K562 (cell line): ENCODE measurements around the gene ARMH3. TPM values are rescaled to one million over a fixed set of nuclear protein-coding genes. Genes with fewer than 3 reads are reported as not detected.

Experiments used
- ATAC-seq: fragments of 200-7000 bp; cut with Tn5 transposase; 3 replicates; pipeline ENCODE4 v1.9.1; 2020; ENCODE audit warnings: moderate library complexity
- BruUV-seq: library from RNA; stranded (reverse); fragments of 400-500 nt; replicated peaks from 2 replicates; lab custom pipeline; 2021; lab: Mats Ljungman, UMichigan
- CTCF ChIA-PET: fragments of 300-600 bp; formaldehyde crosslinking; extraction: SDS; loops from one replicate; lab custom pipeline; 2021; ENCODE audit warnings: low intra/inter-chr PET ratio; lab: Yijun Ruan, JAX
- POLR2A ChIA-PET: fragments of 300-600, 350-650 bp; sonication (Branson Sonifier 250); formaldehyde crosslinking; extraction: SDS; loops from one replicate; lab custom pipeline; 2021; ENCODE audit warnings: antibody characterized with exemption, inconsistent platforms; lab: Yijun Ruan, JAX
- DNase-seq, 4 experiments: peaks; one replicate each; pipeline versions ENCODE4 v3.0.0 to v3.0.0-alpha.2; 2011 to 2018; ENCODE audit warnings: low spot score in 3 of 4, mixed read lengths in 3 of 4; ENCODE audit errors: extremely low read depth in 1 of 4
- FAIRE-seq: peaks from 2 replicates; lab custom pipeline; 2011; peaks lifted over from hg19 to GRCh38; lab: Jason Lieb, UNC
- H2AFZ ChIP-seq: 2 replicates; pipeline ENCODE4 v1.6.0; 2011; ENCODE audit warnings: low read depth, low read length, control low read depth, inconsistent platforms
- H3K27ac ChIP-seq: fragments of 200-600 bp; 3 replicates; pipeline ENCODE4 v1.8.0; 2011; ENCODE audit warnings: low read depth, mild to moderate bottlenecking, control low read depth, inconsistent platforms, low read length, moderate library complexity, mixed read lengths; ENCODE audit errors: extremely low read depth
- H3K27me3 ChIP-seq, 2 experiments: fragments of 300-600 bp in 1 of 2; 2 replicates in 1 of 2; 3 replicates in 1 of 2; pipeline versions ENCODE4 v1.6.0 to v1.8.0; 2011; ENCODE audit warnings: inconsistent platforms in 2 of 2, low read length in 2 of 2, mild to moderate bottlenecking in 1 of 2, mixed read lengths in 1 of 2, moderate library complexity in 1 of 2; ENCODE audit not compliant: control insufficient read depth in 2 of 2, insufficient read depth in 2 of 2
- H3K36me3 ChIP-seq: fragments of 300-600 bp; 3 replicates; pipeline ENCODE4 v1.8.0; 2011; ENCODE audit warnings: mild to moderate bottlenecking, low read length, inconsistent platforms; ENCODE audit not compliant: control insufficient read depth, insufficient read depth
- H3K4me1 ChIP-seq, 2 experiments: fragments of 200-600 bp in 1 of 2; replicated peaks in 1 of 2; 2 replicates in 1 of 2; 3 replicates in 1 of 2; pipeline versions ENCODE4 v1.5.1 to v1.8.0; 2011; ENCODE audit warnings: inconsistent platforms in 2 of 2, low read length in 2 of 2, mild to moderate bottlenecking in 1 of 2, mixed read lengths in 1 of 2, moderate library complexity in 1 of 2; ENCODE audit not compliant: control insufficient read depth in 2 of 2, insufficient read depth in 2 of 2
- H3K4me2 ChIP-seq: 2 replicates; pipeline ENCODE4 v1.6.1; 2011; ENCODE audit warnings: low read length, control low read depth, inconsistent platforms, mixed read lengths; ENCODE audit not compliant: insufficient read depth
- H3K4me3 ChIP-seq: fragments of 200-600 bp; sonication (generic), shearing (Covaris generic); 2 replicates; pipeline ENCODE4 v1.5.1; 2016; ENCODE audit warnings: control low read depth, inconsistent platforms
- H3K79me2 ChIP-seq: fragments of 200-600 bp; 3 replicates; pipeline ENCODE4 v1.8.0; 2011; ENCODE audit warnings: low read length, inconsistent platforms; ENCODE audit not compliant: control insufficient read depth, insufficient read depth
- H3K9ac ChIP-seq, 2 experiments: 2 replicates each; pipeline versions ENCODE4 v1.6.0 to v1.6.1; 2011; ENCODE audit warnings: low read depth in 2 of 2, low read length in 2 of 2, control low read depth in 1 of 2, inconsistent platforms in 1 of 2, mild to moderate bottlenecking in 1 of 2, mixed read lengths in 1 of 2; ENCODE audit not compliant: insufficient read depth in 1 of 2
- H3K9me1 ChIP-seq: one replicate; pipeline ENCODE4 v1.6.0; 2011; ENCODE audit warnings: inconsistent platforms, mild to moderate bottlenecking, low read length, moderate library complexity; ENCODE audit not compliant: control insufficient read depth, insufficient read depth
- H3K9me3 ChIP-seq: replicated peaks from 2 replicates; pipeline ENCODE4 v1.5.1; 2011; ENCODE audit warnings: low read depth, low read length, inconsistent platforms; ENCODE audit not compliant: control insufficient read depth, insufficient read depth
- H4K20me1 ChIP-seq: replicated peaks from 2 replicates; pipeline ENCODE4 v1.6.1; 2011; ENCODE audit warnings: low read length, inconsistent platforms, mixed read lengths; ENCODE audit not compliant: control insufficient read depth, insufficient read depth
- ARNT ChIP-seq, 2 experiments: fragments of 450-650 bp; IDR thresholded peaks; 2 replicates each; pipeline ENCODE4 v1.6.1; 2016; ENCODE audit warnings: mild to moderate bottlenecking in 1 of 2
- BRCA1 ChIP-seq, 2 experiments: fragments of 450-650 bp in 1 of 2; sonication (generic) in 1 of 2; formaldehyde crosslinking in 1 of 2; IDR thresholded peaks; 2 replicates each; pipeline versions ENCODE4 v1.5.0 to v1.6.1; 2017 to 2020; ENCODE audit warnings: mild to moderate bottlenecking in 1 of 2, missing genetic modification reagents in 1 of 2
- CBX3 ChIP-seq, 2 experiments: IDR thresholded peaks; 1 replicate in 1 of 2; 2 replicates in 1 of 2; pipeline ENCODE4 v1.6.1; 2012; ENCODE audit warnings: inconsistent platforms in 2 of 2, low read length in 2 of 2, borderline replicate concordance in 1 of 2, control low read depth in 1 of 2
- CCAR2 ChIP-seq: fragments of 200-400 bp; formaldehyde crosslinking; IDR thresholded peaks from 2 replicates; pipeline ENCODE4 v1.6.1; 2017; ENCODE audit warnings: mild to moderate bottlenecking, low read depth, low read length
- FOS ChIP-seq: IDR thresholded peaks from 3 replicates; pipeline ENCODE4 v1.6.1; 2011; ENCODE audit not compliant: insufficient read length; ENCODE audit errors: extremely low read depth
- IFI16 ChIP-seq: fragments of 250-450 bp; sonication (Bioruptor Pico); IDR thresholded peaks from 2 replicates; pipeline ENCODE4 v2.1.2; 2022; ENCODE audit warnings: mild to moderate bottlenecking, inconsistent platforms
- MAZ ChIP-seq, 2 experiments: fragments of 450-650 bp in 1 of 2; sonication (generic) in 1 of 2; formaldehyde crosslinking; IDR thresholded peaks in 1 of 2; conservative IDR thresholded peaks in 1 of 2; 2 replicates each; pipeline versions ENCODE4 v1.4.0 to v1.5.0; 2020; ENCODE audit warnings: mild to moderate bottlenecking in 1 of 2, missing genetic modification reagents in 1 of 2
- MCM2 ChIP-seq: fragments of 450-650 bp; IDR thresholded peaks from 2 replicates; pipeline ENCODE4 v1.6.1; 2017; ENCODE audit warnings: low read depth, mild to moderate bottlenecking
- NRF1 ChIP-seq, 2 experiments: fragments of 450-650 bp; IDR thresholded peaks in 1 of 2; conservative IDR thresholded peaks in 1 of 2; 2 replicates each; pipeline ENCODE4 v1.6.1; 2014; ENCODE audit warnings: mild to moderate bottlenecking in 2 of 2
- RBBP5 ChIP-seq: fragments of 200-600 bp; sonication (generic); IDR thresholded peaks from 2 replicates; pipeline ENCODE4 v1.6.1; 2012; ENCODE audit warnings: borderline replicate concordance, mild to moderate bottlenecking, low read length, control low read depth, inconsistent platforms; ENCODE audit not compliant: insufficient read depth, poor library complexity, severe bottlenecking
- RFX1 ChIP-seq: fragments of 450-650 bp; IDR thresholded peaks from 2 replicates; pipeline ENCODE4 v1.6.1; 2016; ENCODE audit warnings: mild to moderate bottlenecking, moderate library complexity
- SMARCB1 ChIP-seq: IDR thresholded peaks from 2 replicates; pipeline ENCODE4 v1.6.1; 2011; ENCODE audit warnings: improper control_type of control experiment, low read depth; ENCODE audit not compliant: insufficient read length
- SMARCE1 ChIP-seq: fragments of 450-650 bp; IDR thresholded peaks from 2 replicates; pipeline ENCODE4 v1.7.1; 2016; ENCODE audit warnings: mild to moderate bottlenecking
- TBL1XR1 ChIP-seq, 2 experiments: IDR thresholded peaks; 2 replicates each; pipeline ENCODE4 v1.6.1; 2012; ENCODE audit warnings: improper control_type of control experiment in 2 of 2, low read length in 2 of 2, mild to moderate bottlenecking in 1 of 2
- ZNF324 ChIP-seq: fragments of 250-450 bp; sonication (Bioruptor Pico); IDR thresholded peaks from 2 replicates; pipeline ENCODE4 v1.4.0; 2020; ENCODE audit warnings: mild to moderate bottlenecking
- ZNF408 ChIP-seq: fragments of 250-450 bp; sonication (Bioruptor Pico); IDR thresholded peaks from 2 replicates; pipeline ENCODE4 v1.4.0; 2020; ENCODE audit warnings: low read depth, mild to moderate bottlenecking, moderate library complexity
- in situ Hi-C: fragments of 300-500 bp; cut with MboI; formaldehyde crosslinking; loops from 4 replicates; pipeline ENCODE4 v1.15.0; 2018; ENCODE audit warnings: inconsistent platforms, mixed read lengths
- intact Hi-C: fragments of 100-400 bp; cut with micrococcal nuclease; formaldehyde crosslinking; loops from 2 replicates; pipeline ENCODE4 v1.14.2; 2022
- polyA plus RNA-seq, 8 experiments: library from polyadenylated mRNA; depleted of rRNA in 4 of 8; stranded (reverse) in 5 of 8; unstranded in 3 of 8; fragments of >200 nt; fragmentation: Nextera tagmentation in 2 of 8; fragmentation: Illumina TruSeq in 1 of 8; extraction: Ambion mirVana in 2 of 8; extraction: Trizol in 1 of 8; gene quantifications; 2 replicates each; pipeline versions ENCODE4 v1.2.1 to v1.2.3, GENCODE V29; 2011 to 2014; ENCODE audit warnings: inconsistent platforms in 1 of 8, missing spikeins in 1 of 8
- total RNA-seq, 7 experiments: library from RNA; depleted of rRNA in 6 of 7; stranded (reverse); fragments of >200 nt in 6 of 7; fragmentation: Illumina TruSeq in 2 of 7; extraction: Trizol in 2 of 7; gene quantifications; 2 replicates each; pipeline versions ENCODE4 v1.2.1 to v1.2.3, GENCODE V29; 2011 to 2021; ENCODE audit warnings: low replicate concordance in 1 of 7
- TF ChIP-seq, protein P1 (sequence below): fragments of 250-450 bp; sonication (Bioruptor Pico); IDR thresholded peaks from 2 replicates; pipeline ENCODE4 v1.8.0; 2022; ENCODE audit warnings: inconsistent platforms, mild to moderate bottlenecking, moderate library complexity, borderline replicate concordance
- TF ChIP-seq, protein P2 (sequence below): fragments of 450-650 bp; formaldehyde crosslinking; IDR thresholded peaks from 2 replicates; pipeline ENCODE4 v1.4.0; 2022; ENCODE audit warnings: missing genetic modification characterization

Gene ARMH3
- total and polyA plus RNA-seq, 9 of the 15 experiments (the other 6 are each of a cell fraction or from before 2014, with no cell fraction given), result 0.29 to 0.73 TPM; not detected in 7

DNA sequence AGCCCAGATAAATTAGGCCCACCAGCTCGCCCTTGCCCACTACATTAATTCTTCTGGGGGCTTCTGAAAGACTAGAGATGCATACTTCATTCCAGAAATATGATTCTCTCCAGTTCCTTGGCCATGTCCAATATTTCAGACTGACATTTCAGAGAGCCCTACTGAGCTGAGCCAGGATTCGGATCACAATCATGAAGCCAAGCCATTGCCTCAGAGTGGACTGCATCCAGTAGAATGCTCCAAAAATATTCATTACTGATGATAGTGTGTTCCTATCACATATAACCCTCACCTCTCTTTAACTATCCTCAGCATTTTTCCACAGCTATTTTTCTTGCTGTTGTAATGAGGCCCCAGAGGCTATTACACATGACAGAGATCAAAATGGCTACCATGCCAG is 38.7 kb downstream of the ARMH3 start (continued):
- TF ChIP-seq, protein P1, sequence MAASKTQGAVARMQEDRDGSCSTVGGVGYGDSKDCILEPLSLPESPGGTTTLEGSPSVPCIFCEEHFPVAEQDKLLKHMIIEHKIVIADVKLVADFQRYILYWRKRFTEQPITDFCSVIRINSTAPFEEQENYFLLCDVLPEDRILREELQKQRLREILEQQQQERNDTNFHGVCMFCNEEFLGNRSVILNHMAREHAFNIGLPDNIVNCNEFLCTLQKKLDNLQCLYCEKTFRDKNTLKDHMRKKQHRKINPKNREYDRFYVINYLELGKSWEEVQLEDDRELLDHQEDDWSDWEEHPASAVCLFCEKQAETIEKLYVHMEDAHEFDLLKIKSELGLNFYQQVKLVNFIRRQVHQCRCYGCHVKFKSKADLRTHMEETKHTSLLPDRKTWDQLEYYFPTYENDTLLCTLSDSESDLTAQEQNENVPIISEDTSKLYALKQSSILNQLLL (CRISPR knock-in tag), result no peak
- TF ChIP-seq TBL1XR1 (IDR thresholded peaks at IDR 0.05; ENCODE audit: low read length in 2 of 2) (no peak), MAZ (CRISPR knock-in tag; conservative IDR thresholded peaks at IDR 0.05 in 1 of 2, IDR thresholded peaks at IDR 0.05 in 1 of 2) (no peak), RBBP5 (no peak)

DNA sequence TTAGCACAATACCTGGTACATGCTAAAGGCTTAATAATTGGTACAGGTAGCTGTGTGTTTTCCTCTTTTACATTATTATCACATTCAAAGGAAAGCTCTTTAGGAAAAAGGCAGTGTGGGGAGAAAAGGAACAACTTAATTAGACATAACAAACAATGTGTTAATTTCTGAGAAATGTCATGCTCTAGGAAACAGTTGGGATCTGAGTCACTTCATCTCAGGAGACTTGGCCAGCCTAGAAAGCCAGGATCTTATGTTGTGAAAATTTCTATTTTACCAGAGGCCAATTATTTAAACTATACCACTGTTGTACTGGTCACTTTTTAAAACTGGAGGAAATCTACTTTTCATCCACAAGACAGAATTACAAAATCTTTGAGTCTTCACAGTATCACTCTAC is 39.6 kb downstream of the ARMH3 start:
- no peaks in the 10 kb centered on the region for H3K4me1 ChIP-seq
- no peak overlapping the region for H3K4me2 ChIP-seq
- H4K20me1 ChIP-seq, result no peaks in the 10 kb centered on the region
- no peak overlapping the region for H2AFZ ChIP-seq
- no peaks in the 10 kb centered on the region for H3K27me3 ChIP-seq
- ChIA-PET POLR2A (no interaction called here), CTCF (no interaction called here)
- DNase-seq (no peak), FAIRE-seq (no peak), ATAC-seq (no peak)
- H3K36me3 ChIP-seq, result no peaks in the 10 kb centered on the region
- in situ Hi-C loops (no loop called here), intact Hi-C loops (no loop called here)
- no peak overlapping the region for H3K9ac ChIP-seq
- no peaks in the 10 kb centered on the region for H3K79me2 ChIP-seq
- no peaks in the 10 kb centered on the region for H3K9me1 ChIP-seq
- no peak overlapping the region for H3K27ac ChIP-seq
- BruUV-seq, result no TSS peak
- no peaks in the 10 kb centered on the region for H3K9me3 ChIP-seq
- TF ChIP-seq BRCA1 (IDR thresholded peaks at IDR 0.05) (no peak), BRCA1 (CRISPR knock-in tag; IDR thresholded peaks at IDR 0.05) (no peak), IFI16 (CRISPR knock-in tag) (no peak), ARNT (IDR thresholded peaks at IDR 0.05) (no peak), ZNF324 (no peak), CCAR2 (no peak), MCM2 (no peak), RFX1 (no peak), FOS (no peak), ZNF408 (no peak), NRF1 (conservative IDR thresholded peaks at IDR 0.05 in 1 of 2, IDR thresholded peaks at IDR 0.05 in 1 of 2) (no peak), SMARCE1 (no peak), CBX3 (IDR thresholded peaks at IDR 0.05; ENCODE audit: borderline replicate concordance in 1 of 2, low read length in 2 of 2) (no peak), SMARCB1 (no peak)
- TF ChIP-seq, protein P2, sequence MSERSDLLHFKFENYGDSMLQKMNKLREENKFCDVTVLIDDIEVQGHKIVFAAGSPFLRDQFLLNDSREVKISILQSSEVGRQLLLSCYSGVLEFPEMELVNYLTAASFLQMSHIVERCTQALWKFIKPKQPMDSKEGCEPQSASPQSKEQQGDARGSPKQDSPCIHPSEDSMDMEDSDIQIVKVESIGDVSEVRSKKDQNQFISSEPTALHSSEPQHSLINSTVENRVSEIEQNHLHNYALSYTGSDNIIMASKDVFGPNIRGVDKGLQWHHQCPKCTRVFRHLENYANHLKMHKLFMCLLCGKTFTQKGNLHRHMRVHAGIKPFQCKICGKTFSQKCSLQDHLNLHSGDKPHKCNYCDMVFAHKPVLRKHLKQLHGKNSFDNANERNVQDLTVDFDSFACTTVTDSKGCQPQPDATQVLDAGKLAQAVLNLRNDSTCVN (CRISPR knock-in tag), result no peak
- H3K4me3 ChIP-seq, result no peak overlapping the region
